ENCODE data around the gene RNF31.
"Not testable (repeated sequence)": the region's sequence is repeated elsewhere in the genome, so short reads cannot be mapped to it uniquely, and the experiment has no call there.

RNF31 gene

DNA sequence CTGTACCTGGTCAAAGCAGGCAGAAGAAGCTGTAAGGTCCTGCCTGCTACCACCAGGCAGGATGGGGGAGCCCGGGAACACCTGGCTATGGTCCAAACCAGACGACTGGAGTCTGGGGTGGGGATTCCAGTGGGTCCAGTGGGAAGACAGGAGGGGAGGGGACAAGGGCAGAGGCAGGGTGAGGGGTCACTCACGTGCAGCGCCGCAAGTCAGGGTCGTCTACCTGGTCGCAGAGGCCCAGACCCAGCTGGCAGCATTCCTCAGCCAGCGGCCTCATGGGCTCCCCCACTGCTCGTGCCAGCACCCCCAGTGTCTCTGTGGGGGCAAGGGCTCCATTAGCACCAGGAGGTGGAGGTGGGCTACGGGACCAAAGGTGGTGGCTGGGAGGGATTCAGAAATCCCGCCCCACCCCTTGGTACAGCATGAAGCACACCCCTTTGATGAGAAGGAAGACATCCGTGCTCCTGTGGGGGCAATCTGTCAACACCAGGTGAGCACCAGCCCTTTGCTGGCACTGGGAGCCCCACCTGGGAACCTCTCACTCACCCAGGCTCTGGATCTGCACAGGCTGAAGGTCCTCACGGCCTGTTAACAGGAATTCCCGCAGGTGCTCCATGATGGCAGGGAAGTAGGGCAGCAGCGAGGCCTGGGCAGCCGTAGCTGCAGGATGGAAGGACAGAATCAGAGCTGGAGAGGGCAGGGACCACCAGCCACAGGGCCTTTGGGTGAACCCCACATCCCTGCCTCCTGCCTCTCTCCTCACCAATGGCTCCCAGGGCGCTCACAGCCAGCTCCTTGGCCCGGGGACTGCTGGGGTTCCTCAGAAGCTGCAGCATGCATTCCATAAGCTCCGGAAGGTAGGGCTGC lies 37.0 kb downstream of the RNF31 start:
- no peak for DNase-seq

DNA sequence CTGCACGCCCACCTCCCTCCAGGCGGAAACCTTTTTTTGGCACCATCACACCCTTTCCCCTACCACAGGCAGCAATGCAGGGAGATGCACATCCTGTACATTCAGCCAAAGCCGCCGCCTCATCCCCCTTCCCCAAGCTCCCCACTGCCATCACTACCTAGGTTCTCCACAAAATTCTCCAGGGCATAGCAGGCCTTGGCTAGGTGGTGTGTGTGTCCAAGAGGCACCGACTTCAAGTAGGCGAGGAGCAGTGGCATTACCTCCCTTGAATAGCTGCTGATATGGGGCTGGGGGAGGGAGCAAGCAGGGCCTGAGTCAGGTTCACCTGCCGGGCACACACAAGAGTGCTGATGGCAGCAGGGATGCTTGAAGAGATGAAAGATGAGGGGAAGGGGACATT lies 37.7 kb downstream of the RNF31 start:
- no peak for DNase-seq

DNA sequence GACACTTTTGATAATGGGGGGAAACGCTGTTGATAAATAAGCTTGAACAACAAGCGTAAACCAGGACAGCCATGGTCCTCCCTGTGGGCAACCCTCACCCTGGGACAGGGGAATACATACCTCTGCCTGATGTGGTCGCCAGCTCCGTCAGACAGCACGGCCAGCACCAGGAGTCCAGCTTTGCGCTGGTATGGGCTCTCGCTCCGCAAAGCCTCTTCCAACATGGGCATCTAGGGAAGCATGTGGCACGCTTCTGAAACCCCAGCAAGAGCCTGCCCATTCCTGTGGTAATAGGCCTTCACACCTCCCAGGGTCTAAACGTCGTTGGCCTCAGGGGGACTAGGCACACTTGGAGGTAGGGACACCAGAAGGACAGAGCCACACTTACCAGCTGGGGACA lies 38.4 kb downstream of the RNF31 start:
- no peak for DNase-seq

GRCh38 chr14:24186831-24187538 lies 39.7 kb downstream of the RNF31 start:
- DNase-seq = no peak

GRCh38 chr14:24187539-24187915 lies 40.2 kb downstream of the RNF31 start:
- no peak for DNase-seq

- peak; percentile 96 for DNase-seq
Observed at GRCh38 chr14:24188251-24189058, 41.2 kb downstream of the RNF31 start, which contains the start of gene IPO4. TSS of gene IPO4 (minus strand) at chr14:24188816. CDS start at chr14:24188787, 29 bp downstream.

DNA sequence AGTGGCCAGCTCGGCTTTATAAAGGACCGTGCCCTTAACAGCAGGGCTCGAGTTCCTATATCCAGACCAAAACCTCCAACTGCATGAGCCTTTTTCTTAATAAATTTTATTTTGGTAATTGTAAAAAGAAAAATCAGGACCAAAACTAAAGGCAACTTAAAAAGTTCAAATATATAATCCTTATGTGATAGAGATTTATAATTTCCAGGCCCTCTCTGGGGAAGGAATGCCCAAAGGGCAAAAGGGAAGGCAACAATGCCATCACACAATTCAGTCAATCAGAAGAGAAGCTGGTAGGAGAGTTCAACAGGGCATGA lies 41.7 kb downstream of the RNF31 start:
- no peak for DNase-seq

- DNase-seq = no peak
Observed at GRCh38 chr14:24189460-24189859, 42.2 kb downstream of the RNF31 start.

GRCh38 chr14:24190416-24190815 lies 43.1 kb downstream of the RNF31 start:
- no peak for DNase-seq

DNA sequence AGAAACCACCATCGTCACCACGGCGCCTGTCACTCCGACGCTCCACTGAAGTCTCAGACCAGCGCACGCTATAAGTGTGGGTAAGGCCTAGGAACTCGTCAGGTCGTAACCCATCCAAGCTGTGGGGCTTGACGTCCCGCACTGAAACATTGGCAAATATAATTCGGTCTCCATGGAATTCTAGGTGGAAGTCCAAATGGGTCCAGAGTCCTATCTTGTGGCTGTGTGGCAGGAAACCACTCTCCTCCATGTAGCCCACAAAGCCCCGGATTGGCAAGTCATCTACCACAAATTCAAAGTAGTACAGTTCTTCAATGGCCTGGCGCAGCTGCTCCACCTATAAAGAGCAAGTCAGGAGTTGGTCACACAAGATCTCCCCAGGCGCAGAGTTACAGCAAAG lies 45.6 kb downstream of the RNF31 start:
- no peak for DNase-seq

- no peak for DNase-seq
Observed at GRCh38 chr14:24194186-24194872, 47.0 kb downstream of the RNF31 start.

- DNase-seq = no peak
Observed at GRCh38 chr14:24194873-24195185, 47.5 kb downstream of the RNF31 start.

DNA sequence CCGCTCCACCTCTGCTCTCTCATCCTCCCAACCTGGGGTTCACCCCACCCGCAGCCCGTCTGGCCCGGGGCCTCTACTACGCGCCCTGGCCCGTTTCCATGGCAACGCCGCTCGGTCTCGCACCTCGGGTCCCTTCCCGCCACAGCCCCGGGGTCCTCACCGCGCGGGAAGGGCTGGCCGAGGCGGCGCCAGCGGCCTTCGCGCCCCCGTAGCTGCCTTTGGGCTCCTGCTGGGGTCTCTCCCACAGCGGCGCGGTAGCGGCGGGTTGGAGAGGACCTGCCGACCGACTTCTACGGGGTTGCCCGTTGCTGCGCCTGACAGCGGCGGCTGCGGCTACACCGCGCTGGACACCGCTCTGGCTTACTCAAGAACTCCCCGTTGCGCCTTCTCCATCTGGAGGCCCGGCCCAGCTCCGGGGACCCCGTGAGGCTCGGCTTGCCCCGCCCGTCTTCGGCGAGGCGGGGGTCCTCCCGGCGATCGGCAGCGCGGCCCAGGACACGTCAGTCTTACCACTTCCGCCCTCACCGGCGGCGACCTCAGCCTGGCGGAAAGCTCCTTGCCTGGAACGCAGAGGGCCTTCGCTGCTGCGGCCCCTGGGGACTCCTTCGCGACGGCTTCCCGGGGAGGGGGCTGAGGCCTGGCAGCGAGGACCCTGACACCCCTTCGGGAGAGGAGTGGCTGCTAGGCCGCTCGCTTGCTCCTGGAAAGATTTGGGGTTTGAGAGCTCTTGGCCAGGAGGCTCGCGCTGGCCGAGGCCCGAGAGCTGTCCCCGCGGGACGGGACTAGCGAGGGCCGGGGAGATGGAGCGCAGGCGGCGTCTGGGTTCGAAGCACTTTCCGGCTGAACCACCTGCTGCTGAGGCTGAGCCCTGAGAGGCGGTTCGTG lies 48.1 kb downstream of the RNF31 start, which contains the start of gene TM9SF1:
TM9SF1 (minus strand) TSS at position 256 of the 885 bp plus-strand sequence. CDS start 422 bp downstream, outside the sequence.
- DNase-seq = peak; percentile 89

DNA sequence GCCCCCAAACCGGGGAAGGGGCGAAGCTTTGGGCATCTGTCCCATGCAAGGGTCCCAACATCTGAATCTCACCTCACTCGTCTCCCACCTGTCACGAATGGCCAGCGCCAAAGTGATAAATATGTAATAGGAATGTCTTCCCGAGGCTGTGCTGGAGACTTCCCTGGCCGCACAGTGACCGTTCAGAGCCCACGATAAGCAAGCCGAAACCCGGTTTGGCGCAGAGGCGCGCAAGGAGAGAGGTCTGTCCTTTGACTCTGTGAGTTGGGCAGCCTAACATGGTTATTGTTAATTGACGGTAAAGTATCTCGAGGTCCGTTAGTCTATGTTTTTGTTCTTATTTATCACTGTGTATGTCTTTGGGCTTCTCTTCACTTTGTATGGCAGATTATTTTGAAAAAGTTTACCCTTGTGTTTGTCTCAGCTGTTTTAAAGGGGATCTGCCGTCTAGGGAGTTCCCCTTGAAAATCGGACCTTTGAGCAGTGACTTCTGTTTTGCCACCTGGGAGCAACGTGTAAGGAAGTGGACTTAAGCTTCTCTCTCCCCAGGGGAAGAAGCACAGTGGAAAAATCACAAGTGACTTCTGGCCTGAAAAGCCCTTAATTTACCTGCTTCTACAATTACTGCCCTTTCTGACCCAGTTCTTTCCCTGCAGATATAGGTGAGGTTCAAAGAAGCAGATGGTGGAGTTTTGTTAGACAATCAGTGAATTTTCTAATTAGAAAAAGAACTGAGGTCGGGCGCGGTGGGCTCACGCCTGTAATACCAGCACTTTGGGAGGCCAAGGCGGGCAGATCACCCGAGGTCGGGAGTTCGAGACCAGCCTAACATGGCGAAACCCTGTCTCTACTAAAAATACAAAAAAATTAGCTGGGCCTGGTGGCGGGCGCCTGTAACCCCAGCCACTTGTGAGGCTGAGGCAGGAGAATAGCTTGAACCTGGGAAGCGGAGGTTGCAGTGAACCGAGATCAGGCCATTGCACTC lies 49.1 kb downstream of the RNF31 start:
- DNase-seq = no peak

DNA sequence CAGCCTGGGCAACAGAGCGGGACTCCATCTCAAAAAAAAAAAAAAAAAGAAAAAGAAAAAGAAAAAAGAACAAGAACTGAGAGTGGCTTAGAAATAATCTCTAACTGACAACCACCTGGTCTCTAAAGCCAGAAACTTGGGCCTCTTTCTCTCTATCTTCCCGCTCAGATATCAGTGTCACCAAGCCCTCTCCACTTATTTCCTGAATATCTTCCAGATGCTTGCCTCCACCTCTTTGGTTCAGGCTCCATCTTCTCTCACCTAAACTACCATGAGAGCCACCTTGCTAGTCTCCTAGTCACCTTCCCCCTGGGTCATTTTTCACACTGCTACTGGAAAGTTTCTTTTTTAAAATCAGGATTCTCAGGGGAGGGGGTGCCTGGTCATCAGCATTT lies 49.8 kb downstream of the RNF31 start:
- DNase-seq = no peak

DNA sequence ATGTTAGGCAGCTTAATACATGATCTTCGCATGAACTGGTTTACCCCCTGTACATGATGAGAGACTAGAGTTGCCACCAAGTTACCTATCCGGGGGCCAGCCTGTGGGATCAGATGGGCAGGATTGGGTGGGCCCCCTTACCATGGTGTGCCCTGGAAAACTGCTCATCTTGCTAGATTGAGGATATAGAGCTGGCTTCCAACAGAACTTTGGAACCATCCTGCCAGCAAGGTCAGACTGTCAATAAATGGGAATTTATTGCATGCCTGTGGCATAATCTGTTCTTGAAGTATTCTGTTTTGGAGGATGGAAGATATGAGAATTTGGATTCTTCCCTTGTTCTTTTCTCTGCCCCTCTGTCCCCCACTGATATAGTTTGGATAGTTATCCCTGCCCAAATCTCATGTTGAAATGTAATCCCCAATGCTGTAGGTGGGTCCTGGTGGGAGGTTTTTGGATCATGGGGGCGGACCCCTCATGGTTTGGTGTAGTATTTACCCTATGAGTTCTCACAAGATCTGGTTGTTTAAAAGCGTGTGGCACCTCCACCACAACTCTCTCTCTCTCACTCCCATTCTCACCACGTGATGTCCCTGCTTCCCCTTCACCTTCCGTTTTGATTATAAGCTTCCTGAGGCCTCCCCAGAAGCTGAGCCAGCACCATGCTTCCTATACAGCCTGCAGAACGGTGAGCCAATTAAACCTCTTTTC lies 51.7 kb downstream of the RNF31 start:
- no peak for DNase-seq

- DNase-seq = not testable (repeated sequence)
Observed at GRCh38 chr14:24202538-24202937, 55.2 kb downstream of the RNF31 start.

- DNase-seq = not testable (repeated sequence)
Observed at GRCh38 chr14:24203249-24203886, 56.1 kb downstream of the RNF31 start.
